ENCODE data around the gene TSHZ2. TPM values are rescaled to one million over a fixed set of nuclear protein-coding genes. Genes with fewer than 3 reads are reported as not detected.

Gene TSHZ2
- total RNA-seq, 1 experiment from 2014 or later, result 0.07 TPM

DNA sequence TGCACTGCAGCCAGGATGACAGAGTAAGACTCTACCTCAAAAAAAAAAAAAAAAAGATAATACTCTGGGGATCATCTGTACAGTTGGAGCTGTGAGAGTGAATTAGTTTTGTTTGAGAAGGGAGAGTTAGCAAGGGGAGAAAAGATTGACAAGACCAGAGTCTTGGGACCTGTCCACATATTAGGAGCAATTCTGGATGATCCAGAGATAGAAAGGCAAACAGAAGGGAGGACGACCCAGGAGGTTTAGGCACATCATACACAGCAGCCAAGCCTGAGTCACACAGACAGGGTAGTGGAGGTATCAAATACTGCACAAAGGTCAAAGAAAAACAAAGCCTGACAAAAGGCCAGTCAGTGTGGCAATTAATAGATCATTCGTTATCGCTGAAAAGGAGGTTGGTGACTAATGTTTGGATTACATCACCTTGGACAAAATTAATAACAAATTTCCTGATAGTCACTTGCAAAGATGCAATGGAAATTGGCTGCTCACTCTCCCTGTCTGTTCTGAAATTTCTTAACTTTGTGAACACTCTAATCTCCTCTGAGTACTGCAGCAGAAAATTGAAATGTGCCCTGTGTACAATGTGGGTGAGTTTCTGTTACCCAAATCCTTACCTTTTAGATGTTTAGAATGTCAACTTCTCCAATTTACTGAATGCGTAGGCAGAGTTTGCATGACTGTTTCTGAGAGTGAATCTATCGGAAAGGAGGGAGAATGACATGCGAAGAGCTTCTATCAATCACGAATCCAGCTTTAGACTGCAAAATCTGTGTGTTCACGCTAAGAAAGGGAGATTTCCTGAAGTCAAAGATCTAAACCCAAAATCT lies 105.4 kb downstream of the TSHZ2 start:
- Histone ChIP-seq H4K8ac (replicated peaks; ENCODE audit: insufficient read length, low read depth, low read length) (no peak overlapping the region), H3K27ac (ENCODE audit: insufficient read length, low read depth, low read length) (no peak overlapping the region), H2BK120ac (ENCODE audit: low read depth, low read length, poor library complexity, severe bottlenecking) (no peak overlapping the region), H3K9me3 (ENCODE audit: control insufficient read depth, low read depth, low read length) (no peaks in the 10 kb centered on the region), H3K4ac (ENCODE audit: low read depth, low read length) (no peak overlapping the region), H3T11ph (ENCODE audit: low read length) (no peak overlapping the region), H3K18ac (ENCODE audit: insufficient read length, low read depth, low read length) (no peak overlapping the region), H4K20me1 (ENCODE audit: control insufficient read depth, insufficient read depth, insufficient read length) (no peaks in the 10 kb centered on the region), H4K91ac (ENCODE audit: insufficient read length, low read depth, low read length) (no peak overlapping the region), H3K23ac (ENCODE audit: insufficient read length, low read depth, low read length) (no peak overlapping the region), H3K27me3 (ENCODE audit: insufficient read depth, low read length) (no peaks in the 10 kb centered on the region), H2AFZ (ENCODE audit: low read length) (no peak overlapping the region), H2BK5ac (ENCODE audit: insufficient read length, low read length) (no peak overlapping the region), H3K79me2 (ENCODE audit: insufficient read depth, low read length) (no peaks in the 10 kb centered on the region), H3K14ac (ENCODE audit: insufficient read depth, low read length) (no peak overlapping the region), H3K79me1 (ENCODE audit: insufficient read depth, low read depth, low read length, poor library complexity, severe bottlenecking) (no peaks in the 10 kb centered on the region), H3K4me2 (ENCODE audit: insufficient read depth, insufficient read length, low read length) (no peak overlapping the region), H4K5ac (ENCODE audit: insufficient read length, low read depth, low read length) (no peak overlapping the region), H3K9ac (ENCODE audit: extremely low read depth, insufficient read length, low read length) (no peak overlapping the region), H2BK20ac (ENCODE audit: low read depth, low read length, poor library complexity, severe bottlenecking) (no peak overlapping the region), H3K56ac (ENCODE audit: insufficient read length, low read depth, low read length) (no peak overlapping the region), H2BK15ac (ENCODE audit: low read depth, low read length) (no peak overlapping the region), H3K4me1 (ENCODE audit: insufficient read depth, low read length) (peaks cover 4% of the 10 kb centered on the region; the same call in 1 of the 2 replicates), H2AK5ac (ENCODE audit: insufficient read length, low read length) (no peak overlapping the region), H3K23me2 (ENCODE audit: insufficient read length, low read depth, low read length, poor library complexity, severe bottlenecking) (no peaks in the 10 kb centered on the region), H2BK12ac (ENCODE audit: insufficient read length, low read depth, low read length) (no peak overlapping the region)
- no peak for DNase-seq
- Mint-ChIP-seq H3K36me3 (ENCODE audit: insufficient read depth in 1 of 3, low read depth in 3 of 3) (no peaks in the 10 kb centered on the region), H3K4me3 (no peak overlapping the region), H3K27me3 (ENCODE audit: low read depth) (no peaks in the 10 kb centered on the region; the same call in 1 of the 2 replicates), H3K27ac (no peak overlapping the region), H3K9me3 (no peaks in the 10 kb centered on the region), H3K4me1 (peaks cover 13 to 14% of the 10 kb centered on the region in 2 experiments)
- TF ChIP-seq, protein P1, sequence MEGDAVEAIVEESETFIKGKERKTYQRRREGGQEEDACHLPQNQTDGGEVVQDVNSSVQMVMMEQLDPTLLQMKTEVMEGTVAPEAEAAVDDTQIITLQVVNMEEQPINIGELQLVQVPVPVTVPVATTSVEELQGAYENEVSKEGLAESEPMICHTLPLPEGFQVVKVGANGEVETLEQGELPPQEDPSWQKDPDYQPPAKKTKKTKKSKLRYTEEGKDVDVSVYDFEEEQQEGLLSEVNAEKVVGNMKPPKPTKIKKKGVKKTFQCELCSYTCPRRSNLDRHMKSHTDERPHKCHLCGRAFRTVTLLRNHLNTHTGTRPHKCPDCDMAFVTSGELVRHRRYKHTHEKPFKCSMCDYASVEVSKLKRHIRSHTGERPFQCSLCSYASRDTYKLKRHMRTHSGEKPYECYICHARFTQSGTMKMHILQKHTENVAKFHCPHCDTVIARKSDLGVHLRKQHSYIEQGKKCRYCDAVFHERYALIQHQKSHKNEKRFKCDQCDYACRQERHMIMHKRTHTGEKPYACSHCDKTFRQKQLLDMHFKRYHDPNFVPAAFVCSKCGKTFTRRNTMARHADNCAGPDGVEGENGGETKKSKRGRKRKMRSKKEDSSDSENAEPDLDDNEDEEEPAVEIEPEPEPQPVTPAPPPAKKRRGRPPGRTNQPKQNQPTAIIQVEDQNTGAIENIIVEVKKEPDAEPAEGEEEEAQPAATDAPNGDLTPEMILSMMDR (conservative IDR thresholded peaks at IDR 0.05), result no peak
- WGBS (ENCODE audit: extremely low coverage, insufficient read length, low lambda C conversion rate), result no CpG with 5 or more reads among the region's 8 CpGs

All from H9 (cell line).